ENCODE results near the gene EML4. TPM values are rescaled to one million over a fixed set of nuclear protein-coding genes. Genes with fewer than 3 reads are reported as not detected.

Gene EML4
- total and polyA plus RNA-seq, 10 of the 15 experiments (the other 5 are each of a cell fraction or from before 2014, with no cell fraction given): 23.1 to 91.3 (median 77.4) TPM

DNA sequence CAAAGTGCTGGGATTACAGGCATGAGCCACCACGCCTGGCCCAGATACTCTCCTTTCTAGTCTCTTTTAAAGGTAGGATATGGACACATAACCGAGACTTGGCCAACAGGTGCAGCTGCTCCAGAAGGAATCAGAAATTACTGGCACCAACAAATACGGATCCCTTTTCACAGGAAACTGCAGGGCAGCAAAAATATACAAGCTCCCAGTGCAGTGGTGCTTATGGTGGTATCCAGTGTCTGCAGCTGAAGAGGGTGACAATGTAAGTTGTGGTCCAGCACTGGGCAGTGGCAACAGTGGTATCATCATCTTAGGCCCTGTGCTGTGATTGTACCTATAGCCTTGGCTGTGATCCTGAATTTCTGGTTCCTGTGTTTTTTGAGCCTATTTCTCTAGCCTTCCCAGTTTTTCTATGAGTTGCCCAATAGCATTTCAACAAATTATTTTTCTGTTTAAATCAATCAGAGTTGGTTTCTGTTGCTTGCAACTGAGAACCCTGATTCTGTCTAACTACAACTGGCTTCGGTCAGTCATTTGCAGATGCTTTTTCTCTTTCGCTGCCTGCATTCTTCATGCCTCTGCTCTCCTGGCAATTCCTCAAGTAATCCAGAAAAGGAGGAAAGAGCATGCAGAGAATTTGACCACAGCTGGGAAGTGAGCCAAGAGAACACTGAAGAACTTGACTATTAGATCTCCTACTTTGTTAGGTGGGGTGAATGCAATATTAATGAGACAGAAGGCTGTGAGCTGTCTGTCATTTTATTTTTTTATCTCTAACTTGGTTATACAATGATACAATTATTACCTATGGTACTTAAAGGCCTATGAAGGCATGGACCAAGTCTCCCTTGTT lies 30.8 kb upstream of the EML4 start:
- ATAC-seq: no peak
- in situ Hi-C loops (cut with MboI): no loop called here
- TF ChIP-seq SMARCA5 (IDR thresholded peaks at IDR 0.05) (no peak), NFYA (IDR thresholded peaks at IDR 0.05; ENCODE audit: borderline replicate concordance, low read depth, low read length) (no peak), NRF1 (conservative IDR thresholded peaks at IDR 0.05; ENCODE audit: low read depth, low read length) (no peak), ZSCAN29 (IDR thresholded peaks at IDR 0.05) (no peak), ATF7 (IDR thresholded peaks at IDR 0.05; ENCODE audit: low read depth) (no peak), PAX8 (IDR thresholded peaks at IDR 0.05) (no peak), TAF1 (IDR thresholded peaks at IDR 0.05; ENCODE audit: borderline replicate concordance, low read depth, low read length) (no peak), ZNF622 (IDR thresholded peaks at IDR 0.05) (no peak), KAT2A (conservative IDR thresholded peaks at IDR 0.05; ENCODE audit: control insufficient read depth, low read depth, low read length) (no peak), CEBPB (IDR thresholded peaks at IDR 0.05; ENCODE audit: borderline replicate concordance in 1 of 2, low read depth in 2 of 2, low read length in 2 of 2) (no peak), RCOR1 (conservative IDR thresholded peaks at IDR 0.05; ENCODE audit: low read depth, low read length) (no peak), IKZF1 (conservative IDR thresholded peaks at IDR 0.05) (no peak)
- TF ChIP-seq, protein P1, sequence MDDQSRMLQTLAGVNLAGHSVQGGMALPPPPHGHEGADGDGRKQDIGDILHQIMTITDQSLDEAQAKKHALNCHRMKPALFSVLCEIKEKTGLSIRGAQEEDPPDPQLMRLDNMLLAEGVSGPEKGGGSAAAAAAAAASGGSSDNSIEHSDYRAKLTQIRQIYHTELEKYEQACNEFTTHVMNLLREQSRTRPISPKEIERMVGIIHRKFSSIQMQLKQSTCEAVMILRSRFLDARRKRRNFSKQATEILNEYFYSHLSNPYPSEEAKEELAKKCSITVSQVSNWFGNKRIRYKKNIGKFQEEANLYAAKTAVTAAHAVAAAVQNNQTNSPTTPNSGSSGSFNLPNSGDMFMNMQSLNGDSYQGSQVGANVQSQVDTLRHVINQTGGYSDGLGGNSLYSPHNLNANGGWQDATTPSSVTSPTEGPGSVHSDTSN (IDR thresholded peaks at IDR 0.05; ENCODE audit: insufficient replicate concordance, low read depth, low read length): no peak
- TF ChIP-seq, protein P2, sequence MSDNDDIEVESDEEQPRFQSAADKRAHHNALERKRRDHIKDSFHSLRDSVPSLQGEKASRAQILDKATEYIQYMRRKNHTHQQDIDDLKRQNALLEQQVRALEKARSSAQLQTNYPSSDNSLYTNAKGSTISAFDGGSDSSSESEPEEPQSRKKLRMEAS (IDR thresholded peaks at IDR 0.05; ENCODE audit: low read depth, low read length): no peak
- TF ChIP-seq, protein P3, sequence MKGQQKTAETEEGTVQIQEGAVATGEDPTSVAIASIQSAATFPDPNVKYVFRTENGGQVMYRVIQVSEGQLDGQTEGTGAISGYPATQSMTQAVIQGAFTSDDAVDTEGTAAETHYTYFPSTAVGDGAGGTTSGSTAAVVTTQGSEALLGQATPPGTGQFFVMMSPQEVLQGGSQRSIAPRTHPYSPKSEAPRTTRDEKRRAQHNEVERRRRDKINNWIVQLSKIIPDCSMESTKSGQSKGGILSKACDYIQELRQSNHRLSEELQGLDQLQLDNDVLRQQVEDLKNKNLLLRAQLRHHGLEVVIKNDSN (IDR thresholded peaks at IDR 0.05; ENCODE audit: borderline replicate concordance, extremely low read length, insufficient read depth, low read depth, low read length): no peak
- TF ChIP-seq, protein P4, sequence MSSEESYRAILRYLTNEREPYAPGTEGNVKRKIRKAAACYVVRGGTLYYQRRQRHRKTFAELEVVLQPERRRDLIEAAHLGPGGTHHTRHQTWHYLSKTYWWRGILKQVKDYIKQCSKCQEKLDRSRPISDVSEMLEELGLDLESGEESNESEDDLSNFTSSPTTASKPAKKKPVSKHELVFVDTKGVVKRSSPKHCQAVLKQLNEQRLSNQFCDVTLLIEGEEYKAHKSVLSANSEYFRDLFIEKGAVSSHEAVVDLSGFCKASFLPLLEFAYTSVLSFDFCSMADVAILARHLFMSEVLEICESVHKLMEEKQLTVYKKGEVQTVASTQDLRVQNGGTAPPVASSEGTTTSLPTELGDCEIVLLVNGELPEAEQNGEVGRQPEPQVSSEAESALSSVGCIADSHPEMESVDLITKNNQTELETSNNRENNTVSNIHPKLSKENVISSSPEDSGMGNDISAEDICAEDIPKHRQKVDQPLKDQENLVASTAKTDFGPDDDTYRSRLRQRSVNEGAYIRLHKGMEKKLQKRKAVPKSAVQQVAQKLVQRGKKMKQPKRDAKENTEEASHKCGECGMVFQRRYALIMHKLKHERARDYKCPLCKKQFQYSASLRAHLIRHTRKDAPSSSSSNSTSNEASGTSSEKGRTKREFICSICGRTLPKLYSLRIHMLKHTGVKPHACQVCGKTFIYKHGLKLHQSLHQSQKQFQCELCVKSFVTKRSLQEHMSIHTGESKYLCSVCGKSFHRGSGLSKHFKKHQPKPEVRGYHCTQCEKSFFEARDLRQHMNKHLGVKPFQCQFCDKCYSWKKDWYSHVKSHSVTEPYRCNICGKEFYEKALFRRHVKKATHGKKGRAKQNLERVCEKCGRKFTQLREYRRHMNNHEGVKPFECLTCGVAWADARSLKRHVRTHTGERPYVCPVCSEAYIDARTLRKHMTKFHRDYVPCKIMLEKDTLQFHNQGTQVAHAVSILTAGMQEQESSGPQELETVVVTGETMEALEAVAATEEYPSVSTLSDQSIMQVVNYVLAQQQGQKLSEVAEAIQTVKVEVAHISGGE (CRISPR knock-in tag; IDR thresholded peaks at IDR 0.05): no peak
- no peak overlapping the region for H3K27ac ChIP-seq (ENCODE audit: control insufficient read depth, insufficient read depth)
- H3K4me2 ChIP-seq (ENCODE audit: control insufficient read depth, insufficient read depth): no peak overlapping the region
- WGBS (ENCODE audit: insufficient coverage, insufficient replicate concordance, low lambda C conversion rate, missing lambda C conversion rate): 80% methylated on average over 5 of the region's 5 CpGs
- RAD21 ChIA-PET (ENCODE audit: unreplicated experiment): no interaction called here
- no peaks in the 10 kb centered on the region for H3K79me2 ChIP-seq (ENCODE audit: control insufficient read depth, insufficient read depth, low read length)
- no peak for DNase-seq (ENCODE audit: low read depth, low spot score)
- no peak overlapping the region for H3K4me3 ChIP-seq
- no peaks in the 10 kb centered on the region for H3K27me3 ChIP-seq (replicated peaks in 1 of 2; ENCODE audit: control insufficient read depth in 2 of 2, insufficient read depth in 2 of 2, low read length in 1 of 2)
- no peak overlapping the region for H3K9ac ChIP-seq (ENCODE audit: control insufficient read depth, insufficient read depth, low read length)
- peaks cover 22% of the 10 kb centered on the region for H3K4me1 ChIP-seq (ENCODE audit: control insufficient read depth, insufficient read depth, low read length)
- SMC1A ChIA-PET (ENCODE audit: uncharacterized antibody, unreplicated experiment): interaction anchor here (1.0 to 2.3 kb wide), 5 partner anchors 12 to 44 kb away, joined by 3 to 7 read pairs (median 6); no protein-coding TSS in a partner anchor
- FAIRE-seq: no peak
- no peaks in the 10 kb centered on the region for H4K20me1 ChIP-seq (ENCODE audit: control insufficient read depth, insufficient read depth)
- H3K9me3 ChIP-seq (replicated peaks; ENCODE audit: control insufficient read depth, insufficient read depth, low read length): no peaks in the 10 kb centered on the region
- BruUV-seq (replicated peaks): no TSS peak
- CTCF ChIA-PET: interaction anchor here (1.4 to 3.3 kb wide), 2 partner anchors 13 to 32 kb away, joined by 3 to 15 read pairs; no protein-coding TSS in a partner anchor
- intact Hi-C loops (cut with micrococcal nuclease; ENCODE audit: unreplicated experiment): no loop called here
- POLR2A ChIA-PET: interaction anchor here (0.7 to 0.8 kb wide), 2 partner anchors 33 to 191 kb away, joined by 3 read pairs; no protein-coding TSS in a partner anchor
- H2AFZ ChIP-seq (ENCODE audit: control insufficient read depth, low read depth, low read length): no peak overlapping the region
- no peaks in the 10 kb centered on the region for H3K36me3 ChIP-seq (ENCODE audit: control insufficient read depth in 2 of 2, insufficient read depth in 2 of 2, low read length in 1 of 2)
